Heart left ventricle (tissue), 13 donors: Measurements from ENCODE around the gene LCN1.

Experiments
- CTCF ChIP-seq, 12 donors: fragments of 200-600 bp; sonication (generic) in 4 of 12; IDR thresholded peaks; one replicate each; pipeline versions ENCODE4 v1.5.0 to v1.8.0; 2018 to 2022; ENCODE audit warnings: antibody characterized with exemption in 12 of 12, mild to moderate bottlenecking in 5 of 12
- POLR2A ChIP-seq, 2 donors: fragments of 450-650 bp; IDR thresholded peaks; one replicate each; pipeline ENCODE4 v1.6.1; 2017; ENCODE audit warnings: antibody characterized with exemption in 2 of 2, mild to moderate bottlenecking in 2 of 2, moderate library complexity in 2 of 2
- donor health status: ischemic (EF 13 %, LVEDD 7.1; RV severe dilation, severe dysfunction).
- donor health status: DM: no; HTN: yes; CAD: no.
- donor health status: DM: no; HTN: no; CAD: no.
- donor health status: ischemic (EF 25% LVEDD 6.9; RV normal size, moderate dysfunction).
- donor health status: ischemic (EF 25% LVEDD 5.7; RV mildly dilated, moderate dysfunction).
- donor health status: ischemic (EF 35%, LVEDD 5.7; RV mildly dilated, moderate dysfunction).
- donor health status: nonischemic (EF 11% LVEDD 7.7; RV severe dilation, severe dysfunction).
- donor health status: DM: yes; HTN: yes; CAD: no.
- donor health status: PGD.
- donor health status: ischemic (EF 29% LVEDD 5.4; RV normal size, mild dysfunction).
- donor health status: nonischemic (EF 23%, LVEDD 6.1; RV moderate dilation, normal function).

GRCh38 chr9:135507104-135508035 is 13.9 kb upstream of the LCN1 start:
- TF ChIP-seq CTCF (IDR thresholded peaks at IDR 0.05) (no peak), POLR2A (IDR thresholded peaks at IDR 0.05) (no peak)
